NOMO-1 treated with DMSO at 0.1 percent for 48 hours (cell line): Measurements from ENCODE around the gene BANP.
"Not testable (repeated sequence)": the region's sequence is repeated elsewhere in the genome, so short reads cannot be mapped to it uniquely, and the experiment has no call there.

ENCODE experiments used
- DNase-seq: peaks from one replicate; lab custom pipeline; 2025; ENCODE audit not compliant: unreplicated experiment; lab: John Stamatoyannopoulos, UW

BANP gene

GRCh38 chr16:88098731-88099562 is 147.7 kb downstream of the BANP start:
- not testable (repeated sequence) for DNase-seq

DNA sequence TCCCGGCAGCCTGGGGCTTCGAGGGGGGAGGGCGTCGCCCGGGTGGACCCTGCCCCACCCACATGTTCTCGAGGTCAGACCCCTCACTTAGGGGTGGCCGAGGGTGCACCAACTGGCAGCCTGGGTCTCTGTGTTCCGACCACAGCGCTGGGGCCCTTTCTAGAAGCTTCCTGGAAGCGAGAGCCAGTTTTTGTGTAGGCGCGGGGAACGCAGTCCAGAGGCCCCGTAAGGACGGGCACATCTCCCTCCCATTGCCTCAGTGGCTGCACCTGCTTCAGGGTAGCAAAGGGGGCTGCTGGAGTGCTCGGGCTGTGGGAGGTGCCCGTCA is 148.3 kb downstream of the BANP start:
- DNase-seq, result no peak

GRCh38 chr16:88099956-88100355 is 148.7 kb downstream of the BANP start:
- not testable (repeated sequence) for DNase-seq

DNA sequence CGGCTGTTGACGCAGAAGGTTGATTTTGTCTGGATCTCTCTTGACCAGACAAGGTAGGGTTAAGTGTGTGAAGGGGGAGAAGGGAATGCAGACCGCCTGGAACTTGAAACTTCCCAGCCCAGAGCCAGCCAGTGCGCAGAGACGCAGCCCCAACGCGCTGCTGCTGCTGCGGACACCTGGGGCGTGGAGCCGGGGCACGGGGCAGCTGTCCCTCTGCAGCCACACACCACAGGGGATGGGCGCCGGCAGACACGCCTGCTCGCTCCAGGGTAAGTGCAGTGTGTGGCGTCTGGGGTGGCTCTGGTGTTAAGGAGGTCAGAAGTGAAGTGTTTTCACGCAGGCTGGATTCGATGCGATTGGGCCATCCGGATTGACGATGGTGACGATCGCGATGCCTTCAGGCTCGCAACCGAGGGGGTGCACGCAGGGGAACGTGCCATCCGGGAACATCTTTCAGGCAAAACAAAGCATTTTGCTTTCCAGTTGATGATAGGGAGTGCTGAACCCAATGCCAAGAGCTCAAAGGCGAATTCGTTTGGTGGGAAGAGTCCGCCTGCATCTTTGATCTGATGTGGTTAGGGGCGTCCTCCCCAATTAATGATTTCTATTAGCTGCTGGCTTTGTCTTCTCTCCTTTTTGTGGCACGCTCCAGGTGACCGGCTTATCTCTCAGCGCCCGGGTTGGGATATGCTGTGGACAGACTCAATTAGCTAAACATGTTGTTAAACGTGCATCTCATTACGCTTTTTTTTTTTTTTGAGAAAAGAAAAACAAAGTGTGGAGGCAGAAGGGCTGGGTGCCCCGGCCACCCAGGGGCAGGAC is 149.8 kb downstream of the BANP start:
- DNase-seq, result not testable (repeated sequence)

DNA sequence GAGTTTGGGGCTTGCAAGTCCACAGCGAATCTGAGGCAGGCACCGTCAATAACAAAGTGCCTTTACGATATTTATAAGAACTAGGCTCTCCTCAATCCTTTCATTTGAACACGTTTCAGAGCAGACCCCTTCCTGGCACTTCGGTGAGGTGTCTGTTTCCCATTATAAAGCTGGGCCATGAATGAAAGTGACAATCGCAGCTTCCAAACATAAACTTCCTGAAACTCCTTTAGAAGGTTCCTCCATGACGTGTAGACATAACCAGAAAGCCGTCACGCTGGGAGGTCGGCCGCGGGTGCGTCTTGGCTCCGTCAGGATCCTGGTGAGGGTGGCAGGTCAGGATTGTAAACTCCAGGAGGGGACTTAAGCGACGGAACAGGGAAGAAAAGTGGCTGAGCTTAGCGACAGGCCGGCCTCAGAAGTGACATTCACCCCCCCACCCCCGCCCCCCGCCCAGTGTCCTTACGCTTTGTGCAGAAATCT is 150.4 kb downstream of the BANP start:
- not testable (repeated sequence) for DNase-seq

GRCh38 chr16:88102597-88102996 is 151.4 kb downstream of the BANP start:
- no peak for DNase-seq

- no peak for DNase-seq
Observed at GRCh38 chr16:88103011-88103410, 151.8 kb downstream of the BANP start.

GRCh38 chr16:88103581-88104188 is 152.5 kb downstream of the BANP start:
- DNase-seq, result no peak

DNA sequence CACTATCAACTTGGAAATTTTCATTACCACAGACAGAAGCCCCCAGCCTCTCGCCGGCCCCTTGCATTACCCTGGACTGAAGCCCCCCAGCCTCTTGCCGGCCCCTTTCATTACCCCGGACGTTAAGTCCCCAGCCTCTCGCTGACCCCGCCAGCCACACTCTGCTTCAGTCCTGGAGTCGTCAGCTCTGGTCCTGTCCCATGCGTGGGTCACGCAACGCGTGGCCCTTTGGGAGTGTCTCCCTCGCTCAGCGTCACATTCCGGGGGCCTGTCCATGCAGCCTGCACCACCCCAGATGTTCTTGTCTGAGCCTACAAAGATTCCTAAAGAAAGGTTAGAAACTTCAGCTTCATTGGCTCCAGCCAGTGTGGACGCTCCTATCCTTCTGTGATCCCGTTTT is 153.1 kb downstream of the BANP start:
- DNase-seq, result not testable (repeated sequence)

DNA sequence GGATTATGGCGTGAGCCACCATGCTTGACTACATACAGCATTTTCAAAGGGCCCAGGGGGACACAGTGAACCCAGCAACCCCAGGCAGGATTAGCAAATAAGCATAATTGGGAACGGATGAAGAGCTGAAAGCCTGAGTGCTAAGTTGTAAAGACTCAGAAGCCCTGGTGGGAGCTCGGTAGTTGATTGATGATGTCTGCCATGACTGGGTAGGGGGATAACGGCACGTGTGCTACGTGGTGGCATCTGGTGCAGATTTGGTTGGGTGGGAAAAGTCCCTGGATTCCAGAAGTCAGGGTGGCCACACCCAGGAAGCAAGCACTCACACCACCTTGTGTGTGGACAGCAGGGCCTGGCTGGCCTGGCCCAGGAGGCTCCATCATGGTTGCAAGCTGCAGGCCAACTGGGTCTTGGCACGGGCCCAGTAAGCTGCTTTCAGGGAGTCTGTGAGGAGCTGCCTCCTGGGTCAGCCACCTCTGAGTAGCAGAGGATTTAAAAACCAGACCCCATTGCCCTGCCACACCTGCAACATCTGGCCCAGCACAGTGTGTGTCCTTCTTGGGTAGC is 154.4 kb downstream of the BANP start:
- DNase-seq, result not testable (repeated sequence)

- DNase-seq, result not testable (repeated sequence)
Observed at GRCh38 chr16:88106566-88106965, 155.3 kb downstream of the BANP start.

DNA sequence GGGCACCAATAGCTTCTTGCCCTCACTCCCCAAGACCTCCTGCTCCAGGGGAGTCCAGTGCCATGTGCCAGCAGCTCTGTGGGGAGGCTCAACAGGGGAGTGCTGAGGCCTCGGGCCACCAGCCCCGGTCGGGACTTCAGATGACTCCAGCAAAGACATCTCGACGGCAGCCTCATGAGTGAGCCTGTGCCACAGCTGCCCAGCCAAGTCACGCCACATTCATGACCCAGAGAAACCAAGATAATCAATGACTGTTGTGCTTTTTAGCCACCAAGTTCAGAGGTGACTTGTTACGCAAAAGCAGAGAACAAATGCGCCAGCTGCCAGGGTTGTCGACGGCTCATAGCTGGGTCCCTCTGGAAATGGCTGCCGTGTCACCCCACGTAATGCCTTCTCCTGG is 157.5 kb downstream of the BANP start:
- DNase-seq, result no peak

GRCh38 chr16:88109726-88110621 is 158.7 kb downstream of the BANP start:
- DNase-seq, result not testable (repeated sequence)

- DNase-seq, result not testable (repeated sequence)
Observed at GRCh38 chr16:88110875-88111494, 159.8 kb downstream of the BANP start.

DNA sequence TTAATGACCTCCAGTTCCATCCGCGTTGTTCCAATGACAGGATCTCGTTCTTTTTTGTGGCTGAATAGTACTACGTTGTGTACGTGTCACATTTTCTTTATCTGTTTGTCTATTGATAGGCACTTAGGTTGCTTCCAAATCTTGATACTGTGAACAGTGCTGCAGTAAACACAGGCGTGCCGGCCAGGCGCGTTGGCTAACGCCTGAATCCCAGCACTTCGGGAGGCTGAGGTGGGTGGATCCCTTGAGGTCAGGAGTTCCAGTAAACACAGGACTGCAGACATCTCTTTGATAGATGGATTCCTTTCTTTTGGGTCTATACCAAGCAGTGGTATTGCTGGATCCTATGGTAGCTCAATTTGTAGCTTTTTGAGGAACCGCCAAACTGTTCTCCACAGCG is 160.7 kb downstream of the BANP start:
- DNase-seq, result not testable (repeated sequence)

DNA sequence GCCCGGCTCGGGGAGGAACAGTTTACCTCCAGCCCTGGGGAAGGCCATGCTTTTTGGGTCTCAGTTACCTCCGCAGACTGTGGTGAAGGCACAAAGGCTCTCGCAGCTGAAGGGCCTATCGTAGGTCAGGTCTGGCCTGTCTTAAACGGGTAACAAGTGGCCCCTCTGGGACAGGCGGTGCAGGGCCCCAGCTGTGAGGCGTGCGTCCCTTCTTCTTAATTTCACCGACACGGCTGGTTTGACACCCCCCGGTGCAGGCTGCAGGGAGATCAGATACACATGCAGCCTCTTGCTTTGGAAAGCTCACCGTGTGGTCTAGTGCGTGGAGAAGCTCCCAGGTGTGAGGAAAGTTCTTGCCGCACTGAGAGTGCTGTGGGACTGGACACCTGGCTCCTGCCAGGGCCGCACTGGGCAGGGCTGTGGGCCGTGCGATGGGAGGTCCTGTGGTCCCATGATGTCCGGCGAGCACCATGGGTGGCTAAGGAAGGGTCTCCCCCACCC is 162.4 kb downstream of the BANP start:
- no peak for DNase-seq

DNA sequence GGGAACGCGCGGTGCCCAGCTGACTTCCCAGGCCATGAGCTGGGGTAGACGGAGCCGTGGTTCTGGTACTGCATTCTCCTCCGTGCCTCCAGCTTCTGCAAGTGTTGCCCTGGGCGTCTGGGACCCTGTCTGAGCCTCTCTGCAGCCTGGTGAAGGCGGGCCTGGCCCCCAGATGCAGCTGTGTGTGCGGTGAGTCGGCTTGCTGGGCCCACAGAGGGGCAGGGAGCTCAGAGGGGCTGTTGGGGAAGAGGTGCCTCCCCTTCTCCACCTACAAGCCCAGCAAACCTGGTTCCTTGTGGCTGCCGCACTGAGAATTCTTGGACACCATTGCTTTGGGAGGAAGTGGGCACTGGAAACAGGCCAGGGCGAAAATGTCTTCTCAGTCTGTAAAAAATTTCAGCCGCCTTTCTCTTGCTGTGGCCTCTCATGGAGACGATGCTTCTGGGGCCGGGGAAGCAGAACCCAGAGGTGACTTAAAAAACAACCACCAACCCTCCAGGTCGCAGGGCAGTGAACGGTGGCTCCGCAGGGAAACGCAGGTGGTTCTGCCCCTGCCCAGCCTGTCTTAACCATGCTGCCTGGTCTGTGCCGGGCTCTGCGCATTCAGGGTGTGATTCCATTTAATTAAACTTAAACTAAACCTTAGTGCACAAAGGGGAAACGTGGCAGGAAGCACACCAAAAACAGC is 163.5 kb downstream of the BANP start:
- DNase-seq, result not testable (repeated sequence)

- DNase-seq, result no peak
Observed at GRCh38 chr16:88116121-88116520, 164.9 kb downstream of the BANP start.

DNA sequence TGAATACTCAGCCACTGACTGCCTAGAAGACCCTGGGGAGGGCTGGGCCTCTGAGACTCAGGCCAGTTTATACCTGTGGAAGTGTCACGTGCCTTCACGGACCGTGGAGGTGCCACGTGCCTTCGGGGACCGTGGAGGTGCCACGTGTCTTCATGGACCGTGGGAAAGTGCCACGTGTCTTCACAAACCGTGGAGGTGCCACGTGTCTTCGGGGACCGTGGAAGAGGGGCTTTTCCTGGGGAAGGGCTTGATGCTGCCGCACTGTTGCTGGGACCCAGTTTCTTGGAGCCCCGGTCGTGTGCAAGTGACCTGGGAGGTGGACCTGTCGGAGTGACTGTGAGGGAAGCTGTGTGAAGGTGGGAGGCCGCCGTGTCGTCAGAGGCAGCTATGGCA is 166.2 kb downstream of the BANP start:
- no peak for DNase-seq
